HG03064 (cell line): Measurements from ENCODE around the gene REG4.

Experiments used
- ATAC-seq: cut with Tn5 transposase; IDR thresholded peaks from one replicate; pipeline ENCODE4 v1.9.1; 2021; ENCODE audit warnings: low read depth; ENCODE audit not compliant: unreplicated experiment

The REG4 gene

DNA sequence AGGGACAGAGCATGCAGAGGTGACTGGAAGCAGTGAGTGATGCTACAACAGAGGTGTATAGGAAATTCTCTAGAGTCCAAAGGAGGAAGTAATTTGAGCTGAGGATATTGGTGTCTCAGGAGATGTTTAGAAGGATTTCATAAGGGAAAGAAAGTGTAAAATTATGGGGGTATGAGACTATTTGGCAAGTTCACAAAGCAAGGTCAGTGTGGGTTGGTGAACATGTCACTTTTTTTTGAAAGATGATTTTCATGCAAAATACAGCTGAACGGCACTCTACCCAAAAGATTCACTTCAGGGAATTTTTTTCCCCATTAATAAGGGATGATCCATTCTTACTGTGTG, 66.7 kb downstream of the REG4 start:
- ATAC-seq: no peak
